ENCODE measurements around the gene GLI2. TPM values are rescaled to one million over a fixed set of nuclear protein-coding genes. Genes with fewer than 3 reads are reported as not detected.

The GLI2 gene
- total and polyA plus RNA-seq, 2 of the 13 experiments (the other 11 are each of a cell fraction or from before 2014, with no cell fraction given), result not detected

DNA sequence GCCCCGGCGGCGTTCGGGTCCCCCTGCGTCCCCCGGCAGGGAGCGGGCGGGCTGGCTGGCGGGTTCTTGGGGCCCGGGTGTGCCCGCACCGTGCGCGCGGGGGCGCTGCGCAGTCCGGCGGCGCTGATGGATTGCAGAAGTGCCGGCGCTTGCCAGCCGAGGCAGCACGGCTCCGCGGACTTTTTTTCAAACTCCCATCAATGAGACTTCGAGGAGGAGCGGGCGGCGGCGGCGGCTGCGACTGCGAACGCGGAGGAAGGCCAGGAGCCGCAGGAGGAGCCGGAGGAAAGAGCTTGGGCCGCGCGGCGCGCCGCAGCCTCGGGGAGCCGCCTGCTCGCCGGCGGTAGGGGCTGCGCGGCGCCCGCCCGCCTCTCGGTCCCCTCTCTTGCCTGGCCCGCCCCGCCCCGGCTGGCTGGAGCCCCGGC, at the start of gene GLI2 (continued):
- peak; percentile 63; the same call in 1 of the 2 replicates for TF ChIP-seq CTCF (CRISPR knock-in tag; IDR thresholded peaks at IDR 0.05)
- peak; percentile 41; the same call in 1 of the 2 replicates for TF ChIP-seq ZNF558 (CRISPR knock-in tag; IDR thresholded peaks at IDR 0.05; ENCODE audit: borderline replicate concordance)
- TF ChIP-seq, protein P1, sequence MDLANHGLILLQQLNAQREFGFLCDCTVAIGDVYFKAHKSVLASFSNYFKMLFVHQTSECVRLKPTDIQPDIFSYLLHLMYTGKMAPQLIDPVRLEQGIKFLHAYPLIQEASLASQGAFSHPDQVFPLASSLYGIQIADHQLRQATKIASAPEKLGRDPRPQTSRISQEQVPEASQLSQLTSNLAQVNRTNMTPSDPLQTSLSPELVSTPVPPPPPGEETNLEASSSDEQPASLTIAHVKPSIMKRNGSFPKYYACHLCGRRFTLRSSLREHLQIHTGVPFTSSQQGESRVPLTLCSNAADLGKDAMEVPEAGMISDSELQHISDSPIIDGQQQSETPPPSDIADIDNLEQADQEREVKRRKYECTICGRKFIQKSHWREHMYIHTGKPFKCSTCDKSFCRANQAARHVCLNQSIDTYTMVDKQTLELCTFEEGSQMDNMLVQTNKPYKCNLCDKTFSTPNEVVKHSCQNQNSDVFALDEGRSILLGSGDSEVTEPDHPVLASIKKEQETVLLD (CRISPR knock-in tag; IDR thresholded peaks at IDR 0.05; ENCODE audit: low read depth), result no peak
- TF ChIP-seq ATF7 (IDR thresholded peaks at IDR 0.05), result no peak
- TF ChIP-seq ATF7 (CRISPR knock-in tag; IDR thresholded peaks at IDR 0.05), result no peak
- peak; percentile 32 for TF ChIP-seq XRCC5 (optimal IDR thresholded peaks at IDR 0.05; ENCODE audit: low read length)
- TF ChIP-seq ZBTB7B (CRISPR knock-in tag; IDR thresholded peaks at IDR 0.05), result 0 out of 2 replicates have a peak, but pooled peaks have one; percentile 29
- TF ChIP-seq STAG1 (CRISPR knock-in tag; IDR thresholded peaks at IDR 0.05), result peak; percentile 69
- TF ChIP-seq, protein P2, sequence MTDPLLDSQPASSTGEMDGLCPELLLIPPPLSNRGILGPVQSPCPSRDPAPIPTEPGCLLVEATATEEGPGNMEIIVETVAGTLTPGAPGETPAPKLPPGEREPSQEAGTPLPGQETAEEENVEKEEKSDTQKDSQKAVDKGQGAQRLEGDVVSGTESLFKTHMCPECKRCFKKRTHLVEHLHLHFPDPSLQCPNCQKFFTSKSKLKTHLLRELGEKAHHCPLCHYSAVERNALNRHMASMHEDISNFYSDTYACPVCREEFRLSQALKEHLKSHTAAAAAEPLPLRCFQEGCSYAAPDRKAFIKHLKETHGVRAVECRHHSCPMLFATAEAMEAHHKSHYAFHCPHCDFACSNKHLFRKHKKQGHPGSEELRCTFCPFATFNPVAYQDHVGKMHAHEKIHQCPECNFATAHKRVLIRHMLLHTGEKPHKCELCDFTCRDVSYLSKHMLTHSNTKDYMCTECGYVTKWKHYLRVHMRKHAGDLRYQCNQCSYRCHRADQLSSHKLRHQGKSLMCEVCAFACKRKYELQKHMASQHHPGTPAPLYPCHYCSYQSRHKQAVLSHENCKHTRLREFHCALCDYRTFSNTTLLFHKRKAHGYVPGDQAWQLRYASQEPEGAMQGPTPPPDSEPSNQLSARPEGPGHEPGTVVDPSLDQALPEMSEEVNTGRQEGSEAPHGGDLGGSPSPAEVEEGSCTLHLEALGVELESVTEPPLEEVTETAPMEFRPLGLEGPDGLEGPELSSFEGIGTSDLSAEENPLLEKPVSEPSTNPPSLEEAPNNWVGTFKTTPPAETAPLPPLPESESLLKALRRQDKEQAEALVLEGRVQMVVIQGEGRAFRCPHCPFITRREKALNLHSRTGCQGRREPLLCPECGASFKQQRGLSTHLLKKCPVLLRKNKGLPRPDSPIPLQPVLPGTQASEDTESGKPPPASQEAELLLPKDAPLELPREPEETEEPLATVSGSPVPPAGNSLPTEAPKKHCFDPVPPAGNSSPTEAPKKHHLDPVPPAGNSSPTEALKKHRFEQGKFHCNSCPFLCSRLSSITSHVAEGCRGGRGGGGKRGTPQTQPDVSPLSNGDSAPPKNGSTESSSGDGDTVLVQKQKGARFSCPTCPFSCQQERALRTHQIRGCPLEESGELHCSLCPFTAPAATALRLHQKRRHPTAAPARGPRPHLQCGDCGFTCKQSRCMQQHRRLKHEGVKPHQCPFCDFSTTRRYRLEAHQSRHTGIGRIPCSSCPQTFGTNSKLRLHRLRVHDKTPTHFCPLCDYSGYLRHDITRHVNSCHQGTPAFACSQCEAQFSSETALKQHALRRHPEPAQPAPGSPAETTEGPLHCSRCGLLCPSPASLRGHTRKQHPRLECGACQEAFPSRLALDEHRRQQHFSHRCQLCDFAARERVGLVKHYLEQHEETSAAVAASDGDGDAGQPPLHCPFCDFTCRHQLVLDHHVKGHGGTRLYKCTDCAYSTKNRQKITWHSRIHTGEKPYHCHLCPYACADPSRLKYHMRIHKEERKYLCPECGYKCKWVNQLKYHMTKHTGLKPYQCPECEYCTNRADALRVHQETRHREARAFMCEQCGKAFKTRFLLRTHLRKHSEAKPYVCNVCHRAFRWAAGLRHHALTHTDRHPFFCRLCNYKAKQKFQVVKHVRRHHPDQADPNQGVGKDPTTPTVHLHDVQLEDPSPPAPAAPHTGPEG (CRISPR knock-in tag; IDR thresholded peaks at IDR 0.05), result peak; percentile 85; the same call in 1 of the 2 replicates
- no peak for TF ChIP-seq ZNF790 (CRISPR knock-in tag; IDR thresholded peaks at IDR 0.05; ENCODE audit: borderline replicate concordance)
- no peak for TF ChIP-seq ZNF777 (CRISPR knock-in tag; IDR thresholded peaks at IDR 0.05)
- no peak for TF ChIP-seq SOX6 (IDR thresholded peaks at IDR 0.05)
- no peak for TF ChIP-seq SOX6 (CRISPR knock-in tag; IDR thresholded peaks at IDR 0.05)
- TF ChIP-seq ZHX1 (CRISPR knock-in tag; IDR thresholded peaks at IDR 0.05; ENCODE audit: low read depth), result no peak
- TF ChIP-seq, protein P3, sequence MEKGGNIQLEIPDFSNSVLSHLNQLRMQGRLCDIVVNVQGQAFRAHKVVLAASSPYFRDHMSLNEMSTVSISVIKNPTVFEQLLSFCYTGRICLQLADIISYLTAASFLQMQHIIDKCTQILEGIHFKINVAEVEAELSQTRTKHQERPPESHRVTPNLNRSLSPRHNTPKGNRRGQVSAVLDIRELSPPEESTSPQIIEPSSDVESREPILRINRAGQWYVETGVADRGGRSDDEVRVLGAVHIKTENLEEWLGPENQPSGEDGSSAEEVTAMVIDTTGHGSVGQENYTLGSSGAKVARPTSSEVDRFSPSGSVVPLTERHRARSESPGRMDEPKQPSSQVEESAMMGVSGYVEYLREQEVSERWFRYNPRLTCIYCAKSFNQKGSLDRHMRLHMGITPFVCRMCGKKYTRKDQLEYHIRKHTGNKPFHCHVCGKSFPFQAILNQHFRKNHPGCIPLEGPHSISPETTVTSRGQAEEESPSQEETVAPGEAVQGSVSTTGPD (CRISPR knock-in tag; IDR thresholded peaks at IDR 0.05), result no peak
